PC-3 (cell line): ENCODE results near the gene TAF6.

Experiments used
- EZH2 ChIP-seq: fragments of 300-600 bp; sonication (generic); IDR thresholded peaks from one replicate; pipeline ENCODE4 v1.6.1; 2017; ENCODE audit warnings: antibody characterized with exemption, mild to moderate bottlenecking, low read length; ENCODE audit not compliant: unreplicated experiment
- EZH2phosphoT487 ChIP-seq: fragments of 300-600 bp; sonication (generic); IDR thresholded peaks from 2 replicates; pipeline ENCODE4 v1.6.1; 2018; ENCODE audit warnings: mild to moderate bottlenecking, antibody characterized with exemption, low read length, borderline replicate concordance
- TF ChIP-seq, protein P1 (sequence below): fragments of 300-600 bp; sonication (generic); conservative IDR thresholded peaks from 2 replicates; pipeline ENCODE4 v1.5.1; 2017; ENCODE audit warnings: antibody characterized with exemption, low read depth, mild to moderate bottlenecking, low read length

DNA sequence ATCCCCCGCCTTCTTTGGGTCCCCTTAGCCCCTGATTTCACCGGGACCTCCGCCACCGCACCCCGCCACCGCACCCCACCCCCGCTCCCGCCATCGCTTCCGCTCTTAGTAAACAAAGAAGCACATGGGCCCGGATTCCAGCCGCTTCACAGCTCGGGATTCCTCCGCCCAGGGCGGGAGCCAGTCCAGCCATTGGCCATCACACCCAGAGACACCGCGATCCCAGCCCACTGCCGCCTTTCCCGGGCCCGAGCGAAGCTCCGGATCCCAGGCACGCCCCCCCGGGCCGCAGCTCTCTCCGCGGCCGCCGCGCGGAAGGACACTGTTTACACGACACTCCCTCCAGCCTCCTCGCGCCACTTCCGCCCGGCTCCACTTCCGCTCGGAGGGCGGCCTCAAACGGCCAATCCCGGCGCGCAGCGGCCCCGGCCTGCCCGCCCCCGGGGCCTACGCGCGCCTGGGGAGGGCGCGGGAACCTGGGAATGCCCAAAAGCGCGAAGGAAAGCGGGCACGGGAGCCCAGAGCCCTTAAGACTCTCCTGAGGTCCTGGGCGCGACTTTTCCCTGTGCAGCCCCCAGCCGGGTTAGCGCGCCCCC lies 18.6 kb downstream of the TAF6 start:
- TF ChIP-seq EZH2 (no peak), EZH2phosphoT487 (no peak)
- TF ChIP-seq, protein P1, sequence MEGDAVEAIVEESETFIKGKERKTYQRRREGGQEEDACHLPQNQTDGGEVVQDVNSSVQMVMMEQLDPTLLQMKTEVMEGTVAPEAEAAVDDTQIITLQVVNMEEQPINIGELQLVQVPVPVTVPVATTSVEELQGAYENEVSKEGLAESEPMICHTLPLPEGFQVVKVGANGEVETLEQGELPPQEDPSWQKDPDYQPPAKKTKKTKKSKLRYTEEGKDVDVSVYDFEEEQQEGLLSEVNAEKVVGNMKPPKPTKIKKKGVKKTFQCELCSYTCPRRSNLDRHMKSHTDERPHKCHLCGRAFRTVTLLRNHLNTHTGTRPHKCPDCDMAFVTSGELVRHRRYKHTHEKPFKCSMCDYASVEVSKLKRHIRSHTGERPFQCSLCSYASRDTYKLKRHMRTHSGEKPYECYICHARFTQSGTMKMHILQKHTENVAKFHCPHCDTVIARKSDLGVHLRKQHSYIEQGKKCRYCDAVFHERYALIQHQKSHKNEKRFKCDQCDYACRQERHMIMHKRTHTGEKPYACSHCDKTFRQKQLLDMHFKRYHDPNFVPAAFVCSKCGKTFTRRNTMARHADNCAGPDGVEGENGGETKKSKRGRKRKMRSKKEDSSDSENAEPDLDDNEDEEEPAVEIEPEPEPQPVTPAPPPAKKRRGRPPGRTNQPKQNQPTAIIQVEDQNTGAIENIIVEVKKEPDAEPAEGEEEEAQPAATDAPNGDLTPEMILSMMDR = no peak
